Fibroblast of villous mesenchyme (primary cell): ENCODE measurements around the gene CSF1R. TPM values are rescaled to one million over a fixed set of nuclear protein-coding genes. Genes with fewer than 3 reads are reported as not detected.

Source experiments
- DNase-seq: peaks from one replicate; pipeline ENCODE4 v3.0.0-alpha.2; 2010; ENCODE audit warnings: low read depth
- H3K4me3 ChIP-seq: 2 replicates; pipeline ENCODE4 v1.5.1; 2011; ENCODE audit warnings: low read depth, mild to moderate bottlenecking, low read length
- total RNA-seq: library from RNA; depleted of rRNA; stranded (reverse); fragments of >200 nt; gene quantifications from 2 replicates; pipeline ENCODE4 v1.2.3, GENCODE V29; 2012
- TF ChIP-seq, protein P1 (sequence below): IDR thresholded peaks from 2 replicates; pipeline ENCODE4 v1.5.1; 2012; ENCODE audit warnings: low read depth, mild to moderate bottlenecking, low read length; ENCODE audit not compliant: insufficient read depth

CSF1R gene
- total RNA-seq, 1 donor, result under 0.01 TPM

DNA sequence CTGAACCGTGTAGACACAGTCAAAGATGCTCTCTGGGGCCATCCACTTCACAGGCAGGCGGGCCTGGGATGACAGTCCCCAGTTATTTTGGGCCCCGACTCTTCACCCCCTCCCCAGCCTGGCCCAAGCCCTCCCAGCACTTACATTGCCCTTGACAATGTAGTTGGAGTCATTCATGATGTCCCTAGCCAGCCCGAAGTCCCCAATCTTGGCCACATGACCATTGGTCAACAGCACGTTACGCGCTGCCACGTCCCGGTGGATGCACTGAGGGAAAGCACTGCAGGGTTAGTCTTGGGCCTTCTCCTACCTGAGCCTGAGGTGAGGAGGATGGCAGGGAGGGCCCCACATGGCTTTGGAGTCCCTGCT, 30.3 kb downstream of the CSF1R start:
- TF ChIP-seq, protein P1, sequence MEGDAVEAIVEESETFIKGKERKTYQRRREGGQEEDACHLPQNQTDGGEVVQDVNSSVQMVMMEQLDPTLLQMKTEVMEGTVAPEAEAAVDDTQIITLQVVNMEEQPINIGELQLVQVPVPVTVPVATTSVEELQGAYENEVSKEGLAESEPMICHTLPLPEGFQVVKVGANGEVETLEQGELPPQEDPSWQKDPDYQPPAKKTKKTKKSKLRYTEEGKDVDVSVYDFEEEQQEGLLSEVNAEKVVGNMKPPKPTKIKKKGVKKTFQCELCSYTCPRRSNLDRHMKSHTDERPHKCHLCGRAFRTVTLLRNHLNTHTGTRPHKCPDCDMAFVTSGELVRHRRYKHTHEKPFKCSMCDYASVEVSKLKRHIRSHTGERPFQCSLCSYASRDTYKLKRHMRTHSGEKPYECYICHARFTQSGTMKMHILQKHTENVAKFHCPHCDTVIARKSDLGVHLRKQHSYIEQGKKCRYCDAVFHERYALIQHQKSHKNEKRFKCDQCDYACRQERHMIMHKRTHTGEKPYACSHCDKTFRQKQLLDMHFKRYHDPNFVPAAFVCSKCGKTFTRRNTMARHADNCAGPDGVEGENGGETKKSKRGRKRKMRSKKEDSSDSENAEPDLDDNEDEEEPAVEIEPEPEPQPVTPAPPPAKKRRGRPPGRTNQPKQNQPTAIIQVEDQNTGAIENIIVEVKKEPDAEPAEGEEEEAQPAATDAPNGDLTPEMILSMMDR, result no peak
- H3K4me3 ChIP-seq, result no peak overlapping the region
- no peak for DNase-seq

DNA sequence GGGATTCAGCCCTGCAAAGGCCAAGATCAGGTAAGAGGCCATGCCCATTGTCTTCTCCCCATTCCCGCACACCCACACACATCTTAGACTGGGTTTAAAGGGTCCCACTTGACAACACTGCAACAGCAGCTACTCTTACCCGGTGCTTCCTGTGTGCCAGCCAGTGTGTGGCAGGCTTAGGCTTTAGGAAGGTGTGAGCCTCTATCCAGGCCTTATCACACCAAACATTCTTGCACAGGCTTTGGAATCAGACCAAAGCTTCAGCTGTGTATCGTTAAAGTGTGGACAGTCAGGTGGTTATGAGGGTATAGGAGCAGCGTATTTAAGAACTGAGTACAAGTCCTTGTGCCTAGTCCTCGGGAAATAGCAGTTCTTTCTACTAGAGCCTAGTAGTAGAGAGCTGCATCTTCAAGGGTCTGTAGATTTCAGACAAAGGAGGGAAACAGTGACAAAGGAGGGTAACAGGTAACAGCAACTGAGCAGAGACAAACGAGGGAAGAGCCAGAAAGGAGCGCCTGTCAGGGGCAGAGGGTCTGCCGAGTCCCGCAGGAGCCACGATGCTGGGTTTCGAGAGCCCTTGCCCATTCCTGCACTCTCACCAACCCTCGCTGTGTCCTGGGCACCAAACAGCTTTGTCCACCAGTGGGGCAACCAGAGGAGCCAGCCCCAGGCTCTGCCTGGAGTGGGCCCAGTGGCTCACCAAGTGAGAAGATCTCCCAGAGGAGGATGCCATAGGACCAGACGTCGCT, 30.9 kb downstream of the CSF1R start:
- DNase-seq, result no peak
- H3K4me3 ChIP-seq, result no peak overlapping the region
- TF ChIP-seq, protein P1, result no peak

DNA sequence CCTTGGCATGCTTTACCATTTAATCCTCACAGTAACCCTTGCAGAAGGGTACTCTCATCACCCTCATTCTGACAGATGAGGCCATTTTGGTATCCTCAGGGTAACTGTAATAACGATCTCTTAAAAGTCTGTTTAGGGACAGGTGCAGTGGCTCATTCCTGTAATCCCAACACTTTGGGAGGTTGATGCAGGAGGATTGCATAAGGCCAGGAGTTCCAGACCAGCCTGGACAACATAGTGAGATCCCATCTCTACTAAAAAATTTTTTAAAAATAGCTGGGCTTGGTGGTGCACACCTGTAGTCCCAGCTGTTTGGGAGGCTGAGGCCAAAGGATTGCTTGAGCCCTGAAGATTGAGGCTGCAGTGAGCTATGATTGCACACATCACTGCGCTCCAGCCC, 31.8 kb downstream of the CSF1R start:
- TF ChIP-seq, protein P1, result no peak
- H3K4me3 ChIP-seq, result no peak overlapping the region
- DNase-seq, result no peak

DNA sequence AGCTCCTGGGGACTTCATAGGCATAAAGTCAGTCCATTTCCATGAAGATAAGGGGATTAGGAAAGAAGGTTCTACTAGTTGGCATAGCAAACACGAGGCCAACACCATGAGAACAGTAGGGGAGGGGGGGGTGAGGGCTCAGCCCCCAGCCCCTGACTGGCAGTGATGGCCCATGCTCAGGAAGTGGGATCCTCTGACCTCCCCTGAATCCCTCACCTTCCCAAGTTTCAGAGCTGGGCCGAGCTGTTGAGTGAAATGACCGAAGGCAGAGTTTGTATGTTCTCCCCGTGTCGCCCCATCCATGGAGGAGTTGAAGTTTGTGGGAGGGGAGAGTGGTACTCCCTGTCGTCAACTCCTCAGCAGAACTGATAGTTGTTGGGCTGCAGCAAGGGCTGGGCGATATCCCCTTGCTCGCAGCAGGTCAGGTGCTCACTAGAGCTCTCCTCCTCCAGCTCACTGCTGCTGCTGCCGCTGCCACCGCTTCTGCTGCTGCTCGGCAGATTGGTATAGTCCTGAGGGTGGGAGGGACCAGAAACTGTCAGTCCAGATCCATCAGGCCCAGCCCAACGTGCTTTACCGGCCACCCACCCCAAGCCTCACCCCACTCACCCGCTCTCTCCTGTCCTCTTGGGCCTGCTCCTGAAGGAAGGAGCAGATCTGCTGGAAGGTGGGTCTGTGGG, 32.5 kb downstream of the CSF1R start:
- TF ChIP-seq, protein P1, result no peak
- H3K4me3 ChIP-seq, result no peak overlapping the region
- no peak for DNase-seq

DNA sequence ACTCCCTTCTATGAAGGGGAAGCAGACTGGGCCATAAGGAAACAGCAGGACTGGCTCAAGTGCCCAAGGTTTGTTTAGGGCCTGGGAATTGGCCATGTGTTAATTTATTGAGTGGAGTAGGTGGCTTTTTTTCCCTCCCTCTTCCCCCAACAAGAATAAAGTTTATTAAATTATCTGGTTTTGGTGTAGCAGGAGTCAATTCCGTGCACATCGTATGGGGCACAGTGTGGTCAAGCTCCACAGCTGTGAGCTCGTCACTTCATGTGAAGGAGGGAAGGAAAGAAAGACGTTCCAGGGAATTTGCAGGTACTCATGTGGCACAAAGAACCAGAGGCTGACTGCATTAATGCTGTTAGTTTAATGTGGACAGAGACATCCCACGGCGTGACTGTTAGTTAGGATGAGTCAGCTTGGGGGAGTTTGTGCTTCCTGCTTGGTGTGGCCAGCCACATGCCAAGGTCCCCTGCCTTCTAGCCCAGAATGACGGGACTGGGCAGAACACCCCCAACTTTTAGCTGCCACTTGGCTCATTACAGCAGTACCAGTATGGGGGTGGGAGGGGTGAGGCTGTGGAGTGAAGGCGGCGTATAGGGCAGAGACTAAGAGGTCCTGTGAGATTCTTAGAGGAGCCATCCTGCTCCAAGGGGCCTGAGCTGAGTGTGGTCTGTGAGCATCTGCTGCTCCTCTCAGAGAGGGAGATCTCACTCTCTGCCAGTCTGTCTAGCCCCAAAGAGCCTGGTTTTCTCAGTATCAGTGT, 33.2 kb downstream of the CSF1R start:
- no peak overlapping the region for H3K4me3 ChIP-seq
- TF ChIP-seq, protein P1, result no peak
- peak; percentile 77 for DNase-seq

DNA sequence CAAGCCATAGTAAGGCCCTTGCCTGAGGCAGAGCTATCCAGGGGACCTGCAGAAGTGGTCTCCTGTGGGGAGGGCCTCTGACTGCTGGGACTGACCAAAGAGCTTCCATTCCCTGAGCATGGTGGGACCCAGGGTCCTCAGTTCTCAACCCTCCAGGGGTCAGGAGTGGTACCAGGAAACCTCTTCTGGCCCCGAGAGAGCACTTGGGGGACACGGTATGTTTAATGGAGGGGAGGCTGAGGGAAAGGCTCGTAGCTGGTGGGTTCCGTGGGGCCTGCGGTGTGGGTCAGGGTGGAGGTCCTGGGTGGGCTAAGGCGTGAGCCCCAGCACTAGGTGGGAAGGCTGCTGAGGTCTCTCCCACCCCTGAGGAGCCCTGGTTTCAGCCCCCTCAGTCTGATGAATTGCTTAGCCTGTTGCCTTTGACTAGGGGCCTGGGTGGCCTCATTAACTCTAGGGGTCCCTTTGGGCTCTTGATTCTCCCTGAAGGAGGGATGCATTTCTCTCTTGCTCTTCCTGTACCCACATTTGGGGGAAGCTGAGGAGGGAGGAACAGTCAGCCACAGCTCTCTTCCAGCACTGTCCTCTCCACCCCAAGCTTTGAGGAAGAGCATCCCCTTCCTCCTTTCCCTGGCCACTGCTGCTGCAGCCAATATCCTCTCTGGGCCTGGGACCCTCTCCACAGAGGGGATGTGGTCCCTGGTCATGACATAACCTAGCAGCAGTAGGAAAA, 34.0 kb downstream of the CSF1R start:
- no peak overlapping the region for H3K4me3 ChIP-seq

More for the DNA sequence above, 34.0 kb downstream of the CSF1R start:
- no peak for DNase-seq
- TF ChIP-seq, protein P1, result no peak
